ENCODE results near the gene ADAMTS17.

DNA sequence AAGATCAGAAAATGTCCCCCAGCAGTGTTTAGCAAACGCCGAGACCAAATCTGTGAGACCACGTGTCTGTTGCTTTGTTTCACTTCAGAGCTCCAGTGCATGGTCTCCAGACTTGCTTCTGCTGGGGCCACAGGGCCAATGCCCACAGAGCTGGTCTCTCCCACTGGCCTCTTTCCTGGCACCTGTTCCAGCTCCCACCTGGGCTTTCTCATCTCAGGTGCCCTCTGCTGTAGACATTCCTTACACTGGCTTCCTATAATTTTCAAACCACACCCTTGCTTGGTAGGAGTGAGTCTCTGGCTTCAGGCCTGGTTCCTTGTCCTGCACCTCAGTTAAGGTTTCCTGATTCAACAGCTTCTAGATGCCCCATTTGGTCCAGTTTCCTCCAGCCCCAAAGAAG is 243.1 kb downstream of the ADAMTS17 start:
- TF ChIP-seq, protein P1, sequence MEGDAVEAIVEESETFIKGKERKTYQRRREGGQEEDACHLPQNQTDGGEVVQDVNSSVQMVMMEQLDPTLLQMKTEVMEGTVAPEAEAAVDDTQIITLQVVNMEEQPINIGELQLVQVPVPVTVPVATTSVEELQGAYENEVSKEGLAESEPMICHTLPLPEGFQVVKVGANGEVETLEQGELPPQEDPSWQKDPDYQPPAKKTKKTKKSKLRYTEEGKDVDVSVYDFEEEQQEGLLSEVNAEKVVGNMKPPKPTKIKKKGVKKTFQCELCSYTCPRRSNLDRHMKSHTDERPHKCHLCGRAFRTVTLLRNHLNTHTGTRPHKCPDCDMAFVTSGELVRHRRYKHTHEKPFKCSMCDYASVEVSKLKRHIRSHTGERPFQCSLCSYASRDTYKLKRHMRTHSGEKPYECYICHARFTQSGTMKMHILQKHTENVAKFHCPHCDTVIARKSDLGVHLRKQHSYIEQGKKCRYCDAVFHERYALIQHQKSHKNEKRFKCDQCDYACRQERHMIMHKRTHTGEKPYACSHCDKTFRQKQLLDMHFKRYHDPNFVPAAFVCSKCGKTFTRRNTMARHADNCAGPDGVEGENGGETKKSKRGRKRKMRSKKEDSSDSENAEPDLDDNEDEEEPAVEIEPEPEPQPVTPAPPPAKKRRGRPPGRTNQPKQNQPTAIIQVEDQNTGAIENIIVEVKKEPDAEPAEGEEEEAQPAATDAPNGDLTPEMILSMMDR (IDR thresholded peaks at IDR 0.05 in 2 of 3, conservative IDR thresholded peaks at IDR 0.05 in 1 of 3; ENCODE audit: borderline replicate concordance in 1 of 3, insufficient read depth in 1 of 3, low read depth in 2 of 3, low read length in 2 of 3) = no peak
- TF ChIP-seq POLR2AphosphoS5 (IDR thresholded peaks at IDR 0.05; ENCODE audit: low read depth, low read length) (no peak), JUND (IDR thresholded peaks at IDR 0.05) (no peak), EZH2 (IDR thresholded peaks at IDR 0.05) (no peak), RAD21 (IDR thresholded peaks at IDR 0.05; ENCODE audit: low read depth) (no peak), POLR2A (IDR thresholded peaks at IDR 0.05; ENCODE audit: borderline replicate concordance, extremely low read depth, insufficient read depth, insufficient read length) (no peak), ELF1 (IDR thresholded peaks at IDR 0.05; ENCODE audit: borderline replicate concordance, low read depth) (no peak), EZH2phosphoT487 (IDR thresholded peaks at IDR 0.05; ENCODE audit: borderline replicate concordance) (no peak), SIN3A (IDR thresholded peaks at IDR 0.05; ENCODE audit: low read depth) (no peak), CEBPB (IDR thresholded peaks at IDR 0.05; ENCODE audit: low read depth) (no peak), SRF (IDR thresholded peaks at IDR 0.05; ENCODE audit: low read depth) (no peak), ZFX (IDR thresholded peaks at IDR 0.05) (no peak)
- TF ChIP-seq, protein P2, sequence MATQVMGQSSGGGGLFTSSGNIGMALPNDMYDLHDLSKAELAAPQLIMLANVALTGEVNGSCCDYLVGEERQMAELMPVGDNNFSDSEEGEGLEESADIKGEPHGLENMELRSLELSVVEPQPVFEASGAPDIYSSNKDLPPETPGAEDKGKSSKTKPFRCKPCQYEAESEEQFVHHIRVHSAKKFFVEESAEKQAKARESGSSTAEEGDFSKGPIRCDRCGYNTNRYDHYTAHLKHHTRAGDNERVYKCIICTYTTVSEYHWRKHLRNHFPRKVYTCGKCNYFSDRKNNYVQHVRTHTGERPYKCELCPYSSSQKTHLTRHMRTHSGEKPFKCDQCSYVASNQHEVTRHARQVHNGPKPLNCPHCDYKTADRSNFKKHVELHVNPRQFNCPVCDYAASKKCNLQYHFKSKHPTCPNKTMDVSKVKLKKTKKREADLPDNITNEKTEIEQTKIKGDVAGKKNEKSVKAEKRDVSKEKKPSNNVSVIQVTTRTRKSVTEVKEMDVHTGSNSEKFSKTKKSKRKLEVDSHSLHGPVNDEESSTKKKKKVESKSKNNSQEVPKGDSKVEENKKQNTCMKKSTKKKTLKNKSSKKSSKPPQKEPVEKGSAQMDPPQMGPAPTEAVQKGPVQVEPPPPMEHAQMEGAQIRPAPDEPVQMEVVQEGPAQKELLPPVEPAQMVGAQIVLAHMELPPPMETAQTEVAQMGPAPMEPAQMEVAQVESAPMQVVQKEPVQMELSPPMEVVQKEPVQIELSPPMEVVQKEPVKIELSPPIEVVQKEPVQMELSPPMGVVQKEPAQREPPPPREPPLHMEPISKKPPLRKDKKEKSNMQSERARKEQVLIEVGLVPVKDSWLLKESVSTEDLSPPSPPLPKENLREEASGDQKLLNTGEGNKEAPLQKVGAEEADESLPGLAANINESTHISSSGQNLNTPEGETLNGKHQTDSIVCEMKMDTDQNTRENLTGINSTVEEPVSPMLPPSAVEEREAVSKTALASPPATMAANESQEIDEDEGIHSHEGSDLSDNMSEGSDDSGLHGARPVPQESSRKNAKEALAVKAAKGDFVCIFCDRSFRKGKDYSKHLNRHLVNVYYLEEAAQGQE (IDR thresholded peaks at IDR 0.05; ENCODE audit: low read depth) = no peak
- TF ChIP-seq, protein P3, sequence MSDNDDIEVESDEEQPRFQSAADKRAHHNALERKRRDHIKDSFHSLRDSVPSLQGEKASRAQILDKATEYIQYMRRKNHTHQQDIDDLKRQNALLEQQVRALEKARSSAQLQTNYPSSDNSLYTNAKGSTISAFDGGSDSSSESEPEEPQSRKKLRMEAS (IDR thresholded peaks at IDR 0.05) = no peak

All from HCT116 (cell line).